BLaER1 treated with 17β-estradiol and CSF1 and Interleukin-3, amounts not matched to agents 10 nM and 100 nM (cell line): ENCODE results near the gene EFCAB7.

Source experiments
- H3K27ac ChIP-seq, 11 experiments: shearing (Covaris generic); formaldehyde crosslinking; 2 replicates each; pipeline ENCODE4 v1.8.1; 2022
- H3K27me3 ChIP-seq, 11 experiments: shearing (Covaris generic); formaldehyde crosslinking; 2 replicates each; pipeline ENCODE4 v1.8.1; 2022
- H3K36me3 ChIP-seq, 11 experiments: shearing (Covaris generic); formaldehyde crosslinking; 2 replicates each; pipeline ENCODE4 v1.8.1; 2022
- H3K4me1 ChIP-seq, 10 experiments: shearing (Covaris generic); formaldehyde crosslinking; 2 replicates each; pipeline ENCODE4 v1.8.1; 2022
- H3K4me2 ChIP-seq, 11 experiments: shearing (Covaris generic); formaldehyde crosslinking; 2 replicates each; pipeline ENCODE4 v1.8.1; 2022
- H3K4me3 ChIP-seq, 10 experiments: shearing (Covaris generic); formaldehyde crosslinking; 2 replicates each; pipeline ENCODE4 v1.8.1; 2022
- H3K9ac ChIP-seq, 11 experiments: shearing (Covaris generic); formaldehyde crosslinking; 2 replicates each; pipeline ENCODE4 v1.8.1; 2022
- H3K9me3 ChIP-seq, 11 experiments: shearing (Covaris generic); formaldehyde crosslinking; replicated peaks in 1 of 11; 2 replicates each; pipeline ENCODE4 v1.8.1; 2022
- H4K20me1 ChIP-seq, 11 experiments: shearing (Covaris generic); formaldehyde crosslinking; 2 replicates each; pipeline ENCODE4 v1.8.1; 2022
- Cebpa-rat ChIP-seq, 11 experiments: shearing (Covaris generic); IDR thresholded peaks; 2 replicates each; pipeline ENCODE4 v1.8.1; 2022

The EFCAB7 gene

GRCh38 chr1:63593886-63594605 lies 70.7 kb downstream of the EFCAB7 start:
- Histone ChIP-seq H3K36me3 (peaks cover 0 to 9% (median 0%) of the 10 kb centered on the region in 11 experiments; a peak in 5 of 22 replicates), H3K9me3 (no peaks in the 10 kb centered on the region), H3K4me1 (peaks cover 10 to 24% (median 19%) of the 10 kb centered on the region in 10 experiments; a peak in 19 of 20 replicates), H3K27me3 (no peaks in the 10 kb centered on the region), H3K4me2 (peak overlapping the region; percentile 76 to 92 (median 85)), H3K9ac (peak overlapping the region; percentile 89 to 98 (median 94)), H3K4me3 (peak overlapping the region; percentile 73 to 93 (median 84)), H3K27ac (peak overlapping the region; percentile 82 to 98 (median 94)), H4K20me1 (no peaks in the 10 kb centered on the region)
- peak in 9 of 11 experiments; percentile 32 to 92 (median 76); a peak in 15 of 22 replicates for TF ChIP-seq Cebpa-rat (IDR thresholded peaks at IDR 0.05)

- Histone ChIP-seq H3K27me3 (no peaks in the 10 kb centered on the region), H3K36me3 (peaks cover 0 to 14% (median 0%) of the 10 kb centered on the region in 11 experiments; a peak in 6 of 22 replicates), H3K27ac (peak overlapping the region in 2 of 11 experiments; percentile 96 to 98; a peak in 3 of 22 replicates), H3K4me3 (no peak overlapping the region), H3K4me2 (peak overlapping the region in 6 of 11 experiments; percentile 2 to 90 (median 86); a peak in 9 of 22 replicates), H3K9me3 (no peaks in the 10 kb centered on the region), H3K4me1 (peaks cover 10 to 24% (median 19%) of the 10 kb centered on the region in 10 experiments; a peak in 19 of 20 replicates), H3K9ac (no peak overlapping the region), H4K20me1 (no peaks in the 10 kb centered on the region)
- no peak for TF ChIP-seq Cebpa-rat (IDR thresholded peaks at IDR 0.05)
These were observed 72.1 kb downstream of the EFCAB7 start for GRCh38 chr1:63595435-63595834.

GRCh38 chr1:63599799-63600198 lies 76.5 kb downstream of the EFCAB7 start:
- H3K4me3 ChIP-seq, result no peak overlapping the region
- H3K4me2 ChIP-seq, result no peak overlapping the region
- H3K9ac ChIP-seq, result no peak overlapping the region
- no peak for TF ChIP-seq Cebpa-rat (IDR thresholded peaks at IDR 0.05)
- no peaks in the 10 kb centered on the region for H3K9me3 ChIP-seq
- H3K27me3 ChIP-seq, result no peaks in the 10 kb centered on the region
- no peaks in the 10 kb centered on the region; a peak in 2 of 22 replicates for H4K20me1 ChIP-seq
- H3K27ac ChIP-seq, result no peak overlapping the region
- peaks cover 0 to 22% (median 13%) of the 10 kb centered on the region in 10 experiments; a peak in 14 of 20 replicates for H3K4me1 ChIP-seq
- H3K36me3 ChIP-seq, result peaks cover 0 to 25% (median 4%) of the 10 kb centered on the region in 11 experiments; a peak in 8 of 22 replicates

- no peak for TF ChIP-seq Cebpa-rat (IDR thresholded peaks at IDR 0.05)
- H3K27me3 ChIP-seq, result no peaks in the 10 kb centered on the region
- H4K20me1 ChIP-seq, result no peaks in the 10 kb centered on the region; a peak in 2 of 22 replicates
- H3K36me3 ChIP-seq, result peaks cover 0 to 25% (median 4%) of the 10 kb centered on the region in 11 experiments; a peak in 8 of 22 replicates
- no peak overlapping the region for H3K27ac ChIP-seq
- no peaks in the 10 kb centered on the region for H3K9me3 ChIP-seq
- peaks cover 0 to 18% (median 9%) of the 10 kb centered on the region in 10 experiments; a peak in 12 of 20 replicates for H3K4me1 ChIP-seq
- H3K4me2 ChIP-seq, result no peak overlapping the region
- H3K4me3 ChIP-seq, result no peak overlapping the region
- H3K9ac ChIP-seq, result no peak overlapping the region
These were observed 76.9 kb downstream of the EFCAB7 start for GRCh38 chr1:63600248-63600647.

- H4K20me1 ChIP-seq, result no peaks in the 10 kb centered on the region; a peak in 2 of 22 replicates
- H3K9me3 ChIP-seq, result no peaks in the 10 kb centered on the region
- H3K4me2 ChIP-seq, result peak overlapping the region in 6 of 11 experiments; percentile 2 to 24 (median 8); a peak in 5 of 22 replicates
- H3K36me3 ChIP-seq, result peaks cover 0 to 25% (median 4%) of the 10 kb centered on the region in 11 experiments; a peak in 9 of 22 replicates
- no peak overlapping the region for H3K9ac ChIP-seq
- TF ChIP-seq Cebpa-rat (IDR thresholded peaks at IDR 0.05), result no peak
- no peak overlapping the region for H3K27ac ChIP-seq
- H3K4me3 ChIP-seq, result no peak overlapping the region
- H3K27me3 ChIP-seq, result no peaks in the 10 kb centered on the region
- peaks cover 0 to 17% (median 8%) of the 10 kb centered on the region in 10 experiments; a peak in 9 of 20 replicates for H3K4me1 ChIP-seq
These were observed 77.7 kb downstream of the EFCAB7 start for GRCh38 chr1:63601061-63601460.

- Histone ChIP-seq H3K4me2 (peak overlapping the region in 6 of 11 experiments; percentile 2 to 24 (median 8); a peak in 5 of 22 replicates), H4K20me1 (no peaks in the 10 kb centered on the region; a peak in 2 of 22 replicates), H3K27me3 (no peaks in the 10 kb centered on the region), H3K4me3 (no peak overlapping the region), H3K36me3 (peaks cover 0 to 25% (median 4%) of the 10 kb centered on the region in 11 experiments; a peak in 9 of 22 replicates), H3K9me3 (no peaks in the 10 kb centered on the region), H3K27ac (no peak overlapping the region), H3K9ac (no peak overlapping the region), H3K4me1 (peaks cover 0 to 17% (median 8%) of the 10 kb centered on the region in 10 experiments; a peak in 9 of 20 replicates)
- no peak for TF ChIP-seq Cebpa-rat (IDR thresholded peaks at IDR 0.05)
These were observed 78.1 kb downstream of the EFCAB7 start for GRCh38 chr1:63601463-63601862.

- Histone ChIP-seq H3K27ac (no peak overlapping the region), H3K4me2 (no peak overlapping the region)
- TF ChIP-seq Cebpa-rat (IDR thresholded peaks at IDR 0.05), result no peak
These were observed 78.6 kb downstream of the EFCAB7 start for GRCh38 chr1:63601912-63602311.

GRCh38 chr1:63602629-63603028 lies 79.3 kb downstream of the EFCAB7 start:
- no peaks in the 10 kb centered on the region for H3K9me3 ChIP-seq
- H3K27me3 ChIP-seq, result no peaks in the 10 kb centered on the region
- H4K20me1 ChIP-seq, result no peaks in the 10 kb centered on the region; a peak in 2 of 22 replicates
- no peak overlapping the region for H3K27ac ChIP-seq
- TF ChIP-seq Cebpa-rat (IDR thresholded peaks at IDR 0.05), result no peak
- H3K36me3 ChIP-seq, result peaks cover 0 to 25% (median 4%) of the 10 kb centered on the region in 11 experiments; a peak in 9 of 22 replicates
- peaks cover 0 to 17% (median 8%) of the 10 kb centered on the region in 10 experiments; a peak in 9 of 20 replicates for H3K4me1 ChIP-seq
- peak overlapping the region in 1 of 11 experiments; percentile 16; a peak in 1 of 22 replicates for H3K4me2 ChIP-seq
- H3K4me3 ChIP-seq, result no peak overlapping the region
- H3K9ac ChIP-seq, result no peak overlapping the region

More at GRCh38 chr1:63601912-63602311, 78.6 kb downstream of the EFCAB7 start:
- H3K9me3 ChIP-seq, result no peaks in the 10 kb centered on the region
- H3K27me3 ChIP-seq, result no peaks in the 10 kb centered on the region
- H4K20me1 ChIP-seq, result no peaks in the 10 kb centered on the region; a peak in 2 of 22 replicates
- H3K4me1 ChIP-seq, result peaks cover 0 to 17% (median 8%) of the 10 kb centered on the region in 10 experiments; a peak in 9 of 20 replicates
- no peak overlapping the region for H3K9ac ChIP-seq
- peaks cover 0 to 25% (median 4%) of the 10 kb centered on the region in 11 experiments; a peak in 9 of 22 replicates for H3K36me3 ChIP-seq
- no peak overlapping the region for H3K4me3 ChIP-seq

GRCh38 chr1:63603810-63604209 lies 80.5 kb downstream of the EFCAB7 start:
- H3K27me3 ChIP-seq, result no peaks in the 10 kb centered on the region
- no peak for TF ChIP-seq Cebpa-rat (IDR thresholded peaks at IDR 0.05)
- H3K4me1 ChIP-seq, result peaks cover 0 to 17% (median 8%) of the 10 kb centered on the region in 10 experiments; a peak in 9 of 20 replicates
- H3K27ac ChIP-seq, result no peak overlapping the region
- H3K9ac ChIP-seq, result no peak overlapping the region
- H4K20me1 ChIP-seq, result peaks cover 0 to 5% (median 0%) of the 10 kb centered on the region in 11 experiments; a peak in 4 of 22 replicates
- H3K4me3 ChIP-seq, result no peak overlapping the region
- peak overlapping the region in 2 of 11 experiments; percentile 16 to 33; a peak in 1 of 22 replicates for H3K4me2 ChIP-seq
- H3K9me3 ChIP-seq, result no peaks in the 10 kb centered on the region
- H3K36me3 ChIP-seq, result peaks cover 0 to 27% (median 4%) of the 10 kb centered on the region in 11 experiments; a peak in 9 of 22 replicates
